ENCODE results near the gene F5.

DNA sequence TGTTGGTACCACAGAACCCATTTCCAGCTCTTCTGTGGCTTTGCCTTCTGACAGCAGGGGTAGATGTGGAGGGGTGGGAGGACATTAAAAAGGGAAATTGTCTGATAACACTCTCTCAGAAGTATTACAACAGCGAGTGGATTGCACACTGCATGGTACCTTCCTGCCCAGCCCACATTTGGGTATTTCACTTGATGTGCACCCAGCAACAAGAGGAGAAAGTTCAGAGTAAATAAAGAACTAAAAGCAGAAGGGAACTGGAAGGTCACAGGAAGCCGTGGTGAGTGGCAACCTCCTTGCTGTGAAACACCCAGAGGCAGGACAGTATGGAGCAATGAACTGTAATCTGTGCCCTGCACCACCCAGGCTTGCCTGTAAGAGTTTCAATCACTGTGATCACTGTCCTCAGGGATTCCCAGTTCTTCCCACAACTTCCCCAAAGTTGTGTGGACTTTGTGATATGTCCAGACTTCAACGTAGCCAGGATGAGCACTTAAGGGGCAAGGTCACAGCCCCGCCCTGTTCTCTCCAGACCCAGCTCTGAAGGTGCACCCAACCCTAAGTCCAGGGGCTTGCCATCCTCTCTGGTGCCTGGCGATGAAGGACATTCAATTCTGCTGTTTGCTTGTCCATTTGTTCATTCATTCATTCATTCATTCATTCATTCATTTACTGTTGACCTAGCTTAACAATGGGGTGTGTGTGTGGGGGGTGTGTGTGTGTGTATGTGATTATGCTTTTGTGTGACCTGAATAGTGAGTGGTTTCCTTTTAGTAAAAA, 18.7 kb upstream of the F5 start:
- TF ChIP-seq EP300 (IDR thresholded peaks at IDR 0.05; ENCODE audit: low read depth) (no peak), POLR2A (IDR thresholded peaks at IDR 0.05) (no peak), POLR2AphosphoS5 (IDR thresholded peaks at IDR 0.05) (no peak)
- TF ChIP-seq, protein P1, sequence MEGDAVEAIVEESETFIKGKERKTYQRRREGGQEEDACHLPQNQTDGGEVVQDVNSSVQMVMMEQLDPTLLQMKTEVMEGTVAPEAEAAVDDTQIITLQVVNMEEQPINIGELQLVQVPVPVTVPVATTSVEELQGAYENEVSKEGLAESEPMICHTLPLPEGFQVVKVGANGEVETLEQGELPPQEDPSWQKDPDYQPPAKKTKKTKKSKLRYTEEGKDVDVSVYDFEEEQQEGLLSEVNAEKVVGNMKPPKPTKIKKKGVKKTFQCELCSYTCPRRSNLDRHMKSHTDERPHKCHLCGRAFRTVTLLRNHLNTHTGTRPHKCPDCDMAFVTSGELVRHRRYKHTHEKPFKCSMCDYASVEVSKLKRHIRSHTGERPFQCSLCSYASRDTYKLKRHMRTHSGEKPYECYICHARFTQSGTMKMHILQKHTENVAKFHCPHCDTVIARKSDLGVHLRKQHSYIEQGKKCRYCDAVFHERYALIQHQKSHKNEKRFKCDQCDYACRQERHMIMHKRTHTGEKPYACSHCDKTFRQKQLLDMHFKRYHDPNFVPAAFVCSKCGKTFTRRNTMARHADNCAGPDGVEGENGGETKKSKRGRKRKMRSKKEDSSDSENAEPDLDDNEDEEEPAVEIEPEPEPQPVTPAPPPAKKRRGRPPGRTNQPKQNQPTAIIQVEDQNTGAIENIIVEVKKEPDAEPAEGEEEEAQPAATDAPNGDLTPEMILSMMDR (IDR thresholded peaks at IDR 0.05): no peak
